Right ventricle myocardium superior (tissue), 1 donor: ENCODE results near the gene CNKSR2. TPM values are rescaled to one million over a fixed set of nuclear protein-coding genes. Genes with fewer than 3 reads are reported as not detected.

Experiments used
- ATAC-seq: fragments of 200-7000 bp; cut with Tn5 transposase; one replicate; pipeline ENCODE4 v1.9.1; 2020; ENCODE audit warnings: mild to moderate bottlenecking; ENCODE audit not compliant: poor library complexity
- DNase-seq: peaks from one replicate; pipeline ENCODE4 v3.0.0-alpha.2; 2020
- intact Hi-C: fragments of 100-400 bp; cut with DNase I; formaldehyde crosslinking; loops from one replicate; pipeline ENCODE4 v1.11.2; 2022
- long read RNA-seq: library from polyadenylated mRNA; unstranded; transcript quantifications from one replicate; pipeline ENCODE4 v2.0.0, GENCODE V29; 2021
- total RNA-seq: library from RNA; stranded (reverse); fragmentation: NEBNext Ultra II Directional; extraction: Animal tissue kit (Norgen Biotek cat#: 25700); gene quantifications from one replicate; pipeline ENCODE4 v1.2.1, GENCODE V29; 2021
- donor health status: DM: no; HTN: yes; CAD: no; lungs with severe emphysema.

CNKSR2 gene
- 0.51 TPM for total RNA-seq
- long read RNA-seq, partial matches to known transcripts: 3 of 3 reads
- long read RNA-seq, other reads (novel, unspliced or antisense): 0 of 3 reads

DNA sequence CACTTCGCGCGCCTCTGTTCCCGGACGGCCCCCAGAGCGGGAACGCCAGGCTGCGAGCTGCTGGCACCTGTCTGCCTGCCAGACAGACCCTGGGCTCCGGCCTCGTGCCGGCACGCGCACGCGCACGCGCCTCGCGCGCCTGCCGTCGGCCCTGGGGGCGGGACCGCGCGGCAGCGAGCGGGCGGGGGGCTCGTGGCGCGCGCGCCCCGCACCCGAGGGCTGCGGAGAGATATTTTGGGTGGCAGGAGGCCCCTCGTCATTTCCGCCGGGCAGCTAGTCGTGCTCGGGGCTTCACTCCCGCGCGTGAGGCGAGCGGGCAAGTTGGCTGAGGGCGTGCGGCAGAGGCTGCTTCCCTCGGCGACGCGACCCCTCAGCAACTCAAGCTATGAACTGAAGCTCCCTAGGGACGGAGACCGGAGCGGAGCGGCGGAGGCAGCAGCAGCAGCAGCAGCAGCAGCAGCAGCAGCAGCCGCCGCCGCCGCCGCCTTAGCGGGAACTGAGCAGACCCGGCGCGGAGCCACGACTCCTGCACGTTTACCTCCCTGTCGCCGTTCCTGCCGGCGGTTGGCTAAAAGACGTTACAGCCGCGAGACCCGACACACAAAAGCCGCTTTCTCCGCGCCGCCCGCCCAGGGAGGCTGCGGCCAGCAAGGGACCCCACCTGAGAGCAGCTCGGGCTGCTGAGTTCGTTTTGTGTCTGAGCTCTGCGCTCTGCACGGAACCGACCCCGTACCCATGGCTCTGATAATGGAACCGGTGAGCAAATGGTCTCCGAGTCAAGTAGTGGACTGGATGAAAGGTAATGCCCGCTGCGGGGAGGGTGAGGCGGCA is at the start of gene CNKSR2:
Gene CNKSR2, plus strand, starts transcription at position 256 of the 831 bp plus-strand sequence. Its CDS starts 480 bp downstream, at position 736.
- peak; percentile 47 for DNase-seq
- peak; percentile 87 for ATAC-seq
- intact Hi-C loops: no loop called here

DNA sequence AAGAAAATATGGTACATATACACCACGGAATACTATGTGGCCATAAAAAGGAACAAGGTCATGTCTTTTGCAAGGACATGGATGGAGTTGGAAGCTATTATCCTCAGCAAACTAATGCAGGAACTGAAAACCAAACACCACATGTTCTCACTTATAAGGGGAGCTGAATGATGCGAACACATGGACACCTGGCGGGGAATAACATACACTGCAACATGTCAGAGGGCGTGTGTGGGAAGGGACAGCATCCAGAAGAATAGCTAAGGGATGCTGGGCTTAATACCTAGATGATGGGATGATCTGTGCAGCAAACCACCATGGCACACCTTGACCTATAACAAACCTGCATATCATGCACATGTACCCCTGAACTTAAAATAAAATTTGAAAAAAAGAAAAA is 19.5 kb upstream of the CNKSR2 start:
- ATAC-seq: no peak
- DNase-seq: no peak
- intact Hi-C loops: no loop called here

DNA sequence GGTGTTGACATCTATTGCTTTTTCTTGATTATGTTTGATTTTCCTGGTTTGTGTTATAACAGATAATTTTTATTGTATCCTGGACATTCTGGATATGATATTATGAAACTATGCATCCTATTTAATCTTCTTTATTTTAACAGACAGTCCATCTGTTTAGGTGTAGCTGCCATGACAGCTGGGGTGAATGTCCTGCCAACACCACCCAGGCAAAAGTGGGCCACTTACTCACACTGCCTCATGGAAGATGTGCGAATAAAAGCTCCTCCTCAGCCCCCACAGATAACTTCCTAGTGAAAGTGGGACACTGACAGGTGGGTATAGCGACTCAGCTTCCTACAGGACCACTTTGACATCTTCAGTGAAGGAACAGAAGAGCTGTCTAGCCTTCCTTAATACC is 18.4 kb upstream of the CNKSR2 start:
- intact Hi-C loops: no loop called here
- no peak for DNase-seq
- no peak for ATAC-seq

DNA sequence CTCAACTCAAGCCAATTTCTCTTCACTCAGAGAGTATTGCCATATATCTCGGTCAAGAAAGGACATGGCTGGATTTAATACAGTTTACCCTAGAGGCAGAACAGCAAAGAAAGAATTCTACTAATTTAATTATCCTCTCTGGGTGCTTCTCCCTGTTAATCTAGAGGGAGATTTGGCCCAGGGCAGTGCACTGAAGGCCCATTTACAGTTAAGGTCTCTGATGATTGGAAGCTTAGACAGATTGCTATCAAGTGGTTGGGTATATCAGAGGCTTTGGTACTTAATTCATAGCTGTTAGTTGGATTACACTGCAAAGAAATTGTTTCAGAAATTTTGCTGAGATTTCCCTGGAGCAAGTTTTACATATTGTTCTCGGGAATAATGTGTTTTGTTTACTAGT is 4.6 kb upstream of the CNKSR2 start:
- DNase-seq (no peak), ATAC-seq (no peak)
- intact Hi-C loops: no loop called here

- no peak for ATAC-seq
- intact Hi-C loops: no loop called here
- DNase-seq: no peak
Observed at GRCh38 chrX:21373001-21373400, 1.2 kb upstream of the CNKSR2 start.

DNA sequence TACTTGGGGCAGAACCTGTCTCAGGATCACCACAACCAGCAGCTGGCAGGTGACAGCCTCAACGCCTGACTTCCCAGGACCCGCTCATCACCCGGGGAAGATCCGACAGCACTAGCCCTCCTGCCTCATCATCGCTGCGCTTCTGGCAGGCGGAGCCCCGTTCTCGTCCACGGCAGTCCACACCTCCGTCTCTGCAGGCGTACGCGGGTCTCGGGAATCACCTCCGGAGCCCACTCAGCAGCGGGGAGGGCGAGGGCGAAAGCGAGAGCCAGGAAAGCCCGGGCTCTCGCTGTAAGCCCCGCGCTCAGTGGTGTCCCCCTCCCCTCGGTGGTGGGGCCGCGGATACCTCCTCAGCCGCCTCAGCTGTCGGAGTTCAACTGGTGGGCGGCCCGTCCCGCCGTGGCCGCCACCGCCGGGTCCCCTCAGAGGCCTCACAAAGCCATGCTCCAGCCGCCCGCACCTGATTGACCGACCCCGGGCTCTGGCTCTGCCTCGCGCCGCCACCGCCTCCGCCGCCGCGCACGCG is 518 bp upstream of the CNKSR2 start:
- DNase-seq (peak; percentile 64), ATAC-seq (peak; percentile 49)
- intact Hi-C loops: no loop called here

DNA sequence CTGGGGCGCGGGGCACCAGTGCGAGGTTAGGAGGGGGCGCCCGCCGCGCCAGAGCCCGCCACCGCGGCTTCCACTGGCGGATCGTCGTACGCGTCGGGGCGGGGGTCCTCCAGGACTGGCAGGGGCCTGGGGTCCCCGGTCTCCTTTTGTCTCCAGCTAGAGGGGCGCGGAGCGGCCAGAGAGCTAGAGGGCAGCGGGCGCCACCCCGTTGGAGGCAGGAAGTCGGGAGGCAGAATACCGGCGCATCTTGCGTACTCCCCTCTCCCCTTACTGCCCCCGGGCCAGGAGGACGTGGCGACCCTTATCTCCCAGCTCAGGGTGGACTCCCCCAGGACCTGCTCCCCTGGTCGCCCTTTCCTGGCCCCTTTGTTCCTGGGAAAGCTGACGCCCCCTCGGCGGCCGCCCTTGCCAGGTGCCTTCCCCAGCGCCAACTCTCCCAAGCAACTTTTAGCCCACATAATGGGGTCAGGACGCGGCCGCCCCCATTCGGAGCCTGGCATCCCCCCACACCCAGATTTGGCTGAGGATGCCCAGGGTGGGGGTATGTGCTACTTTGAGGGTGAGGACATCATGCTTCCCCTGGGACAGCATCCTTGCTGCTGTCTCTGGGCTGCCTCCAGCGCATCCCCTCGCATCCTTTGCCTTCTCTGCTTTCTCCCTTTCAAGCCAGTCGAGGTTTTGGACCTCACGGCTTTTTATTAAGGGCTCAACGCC is 933 bp downstream of the CNKSR2 start:
- DNase-seq (no peak), ATAC-seq (peak; percentile 12)
- intact Hi-C loops: no loop called here

- no peak for DNase-seq
- intact Hi-C loops: no loop called here
- no peak for ATAC-seq
Observed at GRCh38 chrX:21375708-21376009, 1.4 kb downstream of the CNKSR2 start.

DNA sequence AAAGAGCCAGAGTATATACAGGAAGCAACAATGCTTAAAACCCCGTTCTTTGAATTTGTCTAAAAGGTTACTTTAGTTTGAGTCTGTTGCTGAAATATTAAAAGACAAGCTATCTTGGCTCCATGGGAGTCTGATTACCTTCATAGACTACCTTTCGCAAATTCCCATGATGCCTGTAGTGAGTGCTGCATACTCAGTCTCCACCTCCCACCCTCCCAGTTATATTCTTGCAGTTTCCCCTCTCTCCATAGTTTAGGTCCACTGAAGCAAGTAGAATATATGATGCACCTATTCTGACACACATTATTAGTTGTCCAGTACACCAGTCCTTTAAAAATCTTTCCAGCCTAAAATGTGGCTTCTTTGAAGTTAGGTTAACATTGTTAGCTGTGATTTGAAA is 2.4 kb downstream of the CNKSR2 start:
- ATAC-seq: no peak
- no peak for DNase-seq
- intact Hi-C loops: no loop called here

GRCh38 chrX:21379991-21380390 is 5.8 kb downstream of the CNKSR2 start:
- DNase-seq: no peak
- no peak for ATAC-seq
- intact Hi-C loops: no loop called here

DNA sequence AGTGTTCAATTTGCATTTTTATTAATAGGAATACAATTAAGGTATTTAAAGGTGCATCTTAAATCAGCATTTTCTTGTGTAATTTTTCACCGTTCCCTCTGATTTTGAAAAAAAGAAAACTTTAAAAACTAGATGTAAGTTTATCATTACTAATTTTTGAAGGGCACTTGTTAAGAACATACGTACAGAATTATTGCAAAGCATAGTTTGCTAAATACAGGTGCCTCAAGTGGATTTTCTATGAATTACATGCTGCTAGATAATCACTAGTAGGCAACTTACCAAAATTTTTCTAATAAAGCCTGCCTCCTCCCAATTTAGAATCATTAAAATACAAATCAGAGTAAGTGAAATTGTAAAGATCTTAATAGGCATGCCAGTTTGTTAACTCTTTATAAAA is 8.5 kb downstream of the CNKSR2 start:
- intact Hi-C loops: no loop called here
- ATAC-seq (no peak), DNase-seq (no peak)

DNA sequence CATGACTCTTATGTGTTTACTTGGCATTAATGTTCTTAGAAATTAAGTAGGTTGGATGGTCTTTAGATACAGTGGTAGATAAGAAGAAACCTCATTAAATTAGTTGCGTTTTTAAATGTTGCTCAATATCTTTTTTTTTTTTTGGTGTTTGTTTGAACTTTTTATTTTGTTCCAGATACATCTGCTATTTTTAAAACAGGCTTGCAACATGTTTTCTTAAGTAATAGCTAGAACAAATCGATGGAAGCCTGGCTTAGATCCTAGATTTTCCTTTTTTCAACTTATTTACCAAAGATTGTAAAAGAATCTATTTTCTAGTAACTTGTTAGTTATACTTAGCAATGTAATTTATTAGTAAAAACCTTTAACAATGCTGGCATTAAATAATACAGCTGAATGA is 9.3 kb downstream of the CNKSR2 start:
- no peak for ATAC-seq
- intact Hi-C loops: no loop called here
- no peak for DNase-seq

GRCh38 chrX:21384178-21384577 is 10.0 kb downstream of the CNKSR2 start:
- intact Hi-C loops: no loop called here
- DNase-seq (no peak), ATAC-seq (no peak)

- intact Hi-C loops: no loop called here
Observed at GRCh38 chrX:21394792-21395191, 20.6 kb downstream of the CNKSR2 start.

DNA sequence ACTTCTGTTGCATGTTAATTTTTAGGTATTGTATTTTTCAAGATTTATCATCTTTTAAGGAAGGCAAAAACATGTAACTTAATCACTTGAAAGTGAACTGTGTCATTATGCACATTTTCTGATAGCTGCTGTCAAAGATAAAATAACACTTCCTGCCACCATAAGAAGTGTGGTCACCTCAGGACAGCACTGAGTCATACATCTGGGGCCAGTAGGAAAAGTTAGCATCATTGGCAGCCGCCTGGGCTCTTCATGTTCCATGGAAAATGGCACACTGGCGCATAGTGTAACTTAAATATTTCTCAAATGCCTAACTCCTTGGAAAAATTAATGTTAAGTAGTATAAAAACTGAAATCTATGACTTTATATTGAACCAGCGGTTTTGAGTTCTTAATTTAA is 24.2 kb downstream of the CNKSR2 start:
- ATAC-seq: no peak
- intact Hi-C loops: no loop called here
- DNase-seq: no peak

More at GRCh38 chrX:21394792-21395191, 20.6 kb downstream of the CNKSR2 start:
- ATAC-seq (no peak), DNase-seq (no peak)

GRCh38 chrX:21400408-21401121 is 26.3 kb downstream of the CNKSR2 start:
- DNase-seq: no peak
- ATAC-seq: no peak
- intact Hi-C loops: no loop called here

- intact Hi-C loops: no loop called here
- ATAC-seq (no peak), DNase-seq (no peak)
Observed at GRCh38 chrX:21408307-21408706, 34.1 kb downstream of the CNKSR2 start.

GRCh38 chrX:21408788-21409187 is 34.6 kb downstream of the CNKSR2 start:
- intact Hi-C loops: no loop called here
- DNase-seq (no peak), ATAC-seq (no peak)

DNA sequence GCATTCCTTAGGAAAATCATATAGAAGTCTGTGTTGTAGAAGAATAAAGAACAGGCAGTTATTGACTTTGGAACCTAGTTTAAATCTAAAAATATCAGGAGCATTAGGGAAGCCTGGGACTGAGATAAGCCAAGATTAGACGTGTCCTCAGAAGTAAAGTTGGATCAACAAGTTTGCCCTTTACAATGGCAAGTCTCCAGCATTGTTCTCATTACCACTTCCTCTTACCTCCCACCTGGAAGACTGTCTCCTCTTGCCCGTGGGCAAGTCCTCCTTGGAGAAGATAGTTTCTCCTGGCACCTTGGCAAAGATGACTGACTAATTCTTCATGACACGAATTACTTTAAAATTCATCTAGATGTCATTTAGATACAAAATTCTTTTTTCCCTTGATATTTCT is 37.8 kb downstream of the CNKSR2 start:
- no peak for ATAC-seq
- intact Hi-C loops: no loop called here
- DNase-seq: no peak
